Liver (tissue), 3 donors: Measurements from ENCODE around the gene CCBE1.

ENCODE experiments used
- EGR1 ChIP-seq, 2 donors: IDR thresholded peaks; 2 replicates each; pipeline ENCODE4 v1.6.1; 2016 to 2018; ENCODE audit warnings: antibody characterized with exemption in 2 of 2, low read depth in 2 of 2
- FOXA1 ChIP-seq: IDR thresholded peaks from 2 replicates; pipeline ENCODE4 v1.6.1; 2016; ENCODE audit warnings: antibody characterized with exemption
- FOXA2 ChIP-seq: IDR thresholded peaks from 2 replicates; pipeline ENCODE4 v1.6.1; 2016; ENCODE audit warnings: antibody characterized with exemption
- GABPA ChIP-seq, 2 donors: IDR thresholded peaks in 1 of 2; conservative IDR thresholded peaks in 1 of 2; 2 replicates each; pipeline ENCODE4 v1.6.1; 2016; ENCODE audit warnings: antibody characterized with exemption in 2 of 2, mild to moderate bottlenecking in 1 of 2, moderate library complexity in 1 of 2
- NR2F2 ChIP-seq: IDR thresholded peaks from 2 replicates; pipeline ENCODE4 v1.6.1; 2016; ENCODE audit warnings: antibody characterized with exemption
- RAD21 ChIP-seq, 2 donors: IDR thresholded peaks; 2 replicates each; pipeline ENCODE4 v1.6.1; 2016; ENCODE audit warnings: antibody characterized with exemption in 2 of 2, mild to moderate bottlenecking in 2 of 2
- SP1 ChIP-seq: IDR thresholded peaks from 2 replicates; pipeline ENCODE4 v1.6.1; 2018; ENCODE audit warnings: antibody characterized with exemption, mild to moderate bottlenecking
- TAF1 ChIP-seq: conservative IDR thresholded peaks from 2 replicates; pipeline ENCODE4 v1.6.1; 2016; ENCODE audit warnings: antibody characterized with exemption, mild to moderate bottlenecking
- YY1 ChIP-seq: IDR thresholded peaks from 2 replicates; pipeline ENCODE4 v1.6.1; 2016; ENCODE audit warnings: antibody characterized with exemption, mild to moderate bottlenecking
- TF ChIP-seq, protein P1 (sequence below): fragments of 150-350 bp; IDR thresholded peaks from 2 replicates; pipeline ENCODE4 v1.5.1; 2017; ENCODE audit warnings: improper control_type of control experiment, low read depth, low read length; ENCODE audit not compliant: missing input control
- TF ChIP-seq, protein P2 (sequence below): IDR thresholded peaks from 2 replicates; pipeline ENCODE4 v1.6.1; 2016; ENCODE audit warnings: antibody characterized with exemption
- TF ChIP-seq, protein P3 (sequence below): IDR thresholded peaks from 2 replicates; pipeline ENCODE4 v1.6.1; 2016; ENCODE audit warnings: antibody characterized with exemption
- TF ChIP-seq, protein P4 (sequence below): IDR thresholded peaks from 2 replicates; pipeline ENCODE4 v1.6.1; 2016; ENCODE audit warnings: antibody characterized with exemption
- TF ChIP-seq, protein P5 (sequence below): IDR thresholded peaks from 2 replicates; pipeline ENCODE4 v1.6.1; 2016; ENCODE audit warnings: antibody characterized with exemption, mild to moderate bottlenecking
- donor health status: healthy.
- donor health status: healthy.

DNA sequence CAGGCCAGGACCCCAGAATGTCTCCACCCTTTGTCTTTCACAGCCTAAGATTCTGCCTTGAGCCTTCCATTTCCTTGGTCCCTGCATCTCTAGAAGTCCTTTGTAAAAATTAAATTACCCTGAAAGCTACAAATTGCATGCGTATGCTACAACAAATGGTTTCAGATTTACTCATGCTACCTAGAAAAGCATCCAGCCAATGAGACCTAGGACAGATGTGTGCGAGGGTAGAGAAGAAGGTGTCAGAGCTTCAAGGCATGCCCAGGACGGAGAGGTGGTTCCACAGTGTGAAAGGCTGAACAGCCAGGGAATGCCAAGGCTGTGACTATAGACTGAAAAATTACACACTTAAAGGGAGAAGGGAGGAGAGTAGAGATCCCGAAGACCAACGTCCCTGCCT, 40.2 kb downstream of the CCBE1 start:
- TF ChIP-seq RAD21 (IDR thresholded peaks at IDR 0.05) = no peak
- TF ChIP-seq, protein P1, sequence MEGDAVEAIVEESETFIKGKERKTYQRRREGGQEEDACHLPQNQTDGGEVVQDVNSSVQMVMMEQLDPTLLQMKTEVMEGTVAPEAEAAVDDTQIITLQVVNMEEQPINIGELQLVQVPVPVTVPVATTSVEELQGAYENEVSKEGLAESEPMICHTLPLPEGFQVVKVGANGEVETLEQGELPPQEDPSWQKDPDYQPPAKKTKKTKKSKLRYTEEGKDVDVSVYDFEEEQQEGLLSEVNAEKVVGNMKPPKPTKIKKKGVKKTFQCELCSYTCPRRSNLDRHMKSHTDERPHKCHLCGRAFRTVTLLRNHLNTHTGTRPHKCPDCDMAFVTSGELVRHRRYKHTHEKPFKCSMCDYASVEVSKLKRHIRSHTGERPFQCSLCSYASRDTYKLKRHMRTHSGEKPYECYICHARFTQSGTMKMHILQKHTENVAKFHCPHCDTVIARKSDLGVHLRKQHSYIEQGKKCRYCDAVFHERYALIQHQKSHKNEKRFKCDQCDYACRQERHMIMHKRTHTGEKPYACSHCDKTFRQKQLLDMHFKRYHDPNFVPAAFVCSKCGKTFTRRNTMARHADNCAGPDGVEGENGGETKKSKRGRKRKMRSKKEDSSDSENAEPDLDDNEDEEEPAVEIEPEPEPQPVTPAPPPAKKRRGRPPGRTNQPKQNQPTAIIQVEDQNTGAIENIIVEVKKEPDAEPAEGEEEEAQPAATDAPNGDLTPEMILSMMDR = no peak
- TF ChIP-seq, protein P2, sequence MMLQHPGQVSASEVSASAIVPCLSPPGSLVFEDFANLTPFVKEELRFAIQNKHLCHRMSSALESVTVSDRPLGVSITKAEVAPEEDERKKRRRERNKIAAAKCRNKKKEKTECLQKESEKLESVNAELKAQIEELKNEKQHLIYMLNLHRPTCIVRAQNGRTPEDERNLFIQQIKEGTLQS = no peak
- TF ChIP-seq TAF1 = no peak
- no peak for TF ChIP-seq GABPA (IDR thresholded peaks at IDR 0.05 in 1 of 2, conservative IDR thresholded peaks at IDR 0.05 in 1 of 2)
- TF ChIP-seq, protein P3, sequence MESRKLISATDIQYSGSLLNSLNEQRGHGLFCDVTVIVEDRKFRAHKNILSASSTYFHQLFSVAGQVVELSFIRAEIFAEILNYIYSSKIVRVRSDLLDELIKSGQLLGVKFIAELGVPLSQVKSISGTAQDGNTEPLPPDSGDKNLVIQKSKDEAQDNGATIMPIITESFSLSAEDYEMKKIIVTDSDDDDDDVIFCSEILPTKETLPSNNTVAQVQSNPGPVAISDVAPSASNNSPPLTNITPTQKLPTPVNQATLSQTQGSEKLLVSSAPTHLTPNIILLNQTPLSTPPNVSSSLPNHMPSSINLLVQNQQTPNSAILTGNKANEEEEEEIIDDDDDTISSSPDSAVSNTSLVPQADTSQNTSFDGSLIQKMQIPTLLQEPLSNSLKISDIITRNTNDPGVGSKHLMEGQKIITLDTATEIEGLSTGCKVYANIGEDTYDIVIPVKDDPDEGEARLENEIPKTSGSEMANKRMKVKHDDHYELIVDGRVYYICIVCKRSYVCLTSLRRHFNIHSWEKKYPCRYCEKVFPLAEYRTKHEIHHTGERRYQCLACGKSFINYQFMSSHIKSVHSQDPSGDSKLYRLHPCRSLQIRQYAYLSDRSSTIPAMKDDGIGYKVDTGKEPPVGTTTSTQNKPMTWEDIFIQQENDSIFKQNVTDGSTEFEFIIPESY = no peak
- TF ChIP-seq SP1 = no peak
- no peak for TF ChIP-seq FOXA1
- TF ChIP-seq FOXA2 = no peak
- TF ChIP-seq, protein P4, sequence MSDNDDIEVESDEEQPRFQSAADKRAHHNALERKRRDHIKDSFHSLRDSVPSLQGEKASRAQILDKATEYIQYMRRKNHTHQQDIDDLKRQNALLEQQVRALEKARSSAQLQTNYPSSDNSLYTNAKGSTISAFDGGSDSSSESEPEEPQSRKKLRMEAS = no peak
- TF ChIP-seq, protein P5, sequence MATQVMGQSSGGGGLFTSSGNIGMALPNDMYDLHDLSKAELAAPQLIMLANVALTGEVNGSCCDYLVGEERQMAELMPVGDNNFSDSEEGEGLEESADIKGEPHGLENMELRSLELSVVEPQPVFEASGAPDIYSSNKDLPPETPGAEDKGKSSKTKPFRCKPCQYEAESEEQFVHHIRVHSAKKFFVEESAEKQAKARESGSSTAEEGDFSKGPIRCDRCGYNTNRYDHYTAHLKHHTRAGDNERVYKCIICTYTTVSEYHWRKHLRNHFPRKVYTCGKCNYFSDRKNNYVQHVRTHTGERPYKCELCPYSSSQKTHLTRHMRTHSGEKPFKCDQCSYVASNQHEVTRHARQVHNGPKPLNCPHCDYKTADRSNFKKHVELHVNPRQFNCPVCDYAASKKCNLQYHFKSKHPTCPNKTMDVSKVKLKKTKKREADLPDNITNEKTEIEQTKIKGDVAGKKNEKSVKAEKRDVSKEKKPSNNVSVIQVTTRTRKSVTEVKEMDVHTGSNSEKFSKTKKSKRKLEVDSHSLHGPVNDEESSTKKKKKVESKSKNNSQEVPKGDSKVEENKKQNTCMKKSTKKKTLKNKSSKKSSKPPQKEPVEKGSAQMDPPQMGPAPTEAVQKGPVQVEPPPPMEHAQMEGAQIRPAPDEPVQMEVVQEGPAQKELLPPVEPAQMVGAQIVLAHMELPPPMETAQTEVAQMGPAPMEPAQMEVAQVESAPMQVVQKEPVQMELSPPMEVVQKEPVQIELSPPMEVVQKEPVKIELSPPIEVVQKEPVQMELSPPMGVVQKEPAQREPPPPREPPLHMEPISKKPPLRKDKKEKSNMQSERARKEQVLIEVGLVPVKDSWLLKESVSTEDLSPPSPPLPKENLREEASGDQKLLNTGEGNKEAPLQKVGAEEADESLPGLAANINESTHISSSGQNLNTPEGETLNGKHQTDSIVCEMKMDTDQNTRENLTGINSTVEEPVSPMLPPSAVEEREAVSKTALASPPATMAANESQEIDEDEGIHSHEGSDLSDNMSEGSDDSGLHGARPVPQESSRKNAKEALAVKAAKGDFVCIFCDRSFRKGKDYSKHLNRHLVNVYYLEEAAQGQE = no peak
- TF ChIP-seq EGR1 (IDR thresholded peaks at IDR 0.05; ENCODE audit: low read depth in 2 of 2) = no peak
- TF ChIP-seq NR2F2 = no peak
- no peak for TF ChIP-seq YY1
